ENCODE results near the gene UPF2.

DNA sequence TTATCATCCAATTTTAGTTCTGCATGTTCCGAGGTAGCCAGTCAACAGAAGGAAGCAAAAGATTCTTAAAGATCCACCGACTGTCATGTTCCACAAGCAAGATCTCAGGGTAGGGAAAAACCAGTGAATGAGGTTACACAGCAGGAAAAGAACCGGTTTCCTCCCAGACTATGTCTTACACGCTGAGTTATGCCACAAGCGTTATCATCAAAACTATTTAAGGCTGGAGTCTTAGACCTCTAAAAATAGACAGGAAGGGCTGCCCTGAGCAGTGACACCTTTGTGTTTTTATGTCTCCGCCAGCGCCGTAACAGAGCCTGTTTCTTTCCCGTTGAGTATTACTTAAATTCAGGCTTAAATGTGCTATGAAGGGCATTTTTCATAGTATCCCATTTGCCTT is 171.1 kb downstream of the UPF2 start:
- no peak for TF ChIP-seq GATA2 (IDR thresholded peaks at IDR 0.05; ENCODE audit: low read depth, low read length)
- TF ChIP-seq GATA3 (IDR thresholded peaks at IDR 0.05; ENCODE audit: low read depth, low read length): no peak

Data from SH-SY5Y (cell line).